GM19452 (cell line): ENCODE data around the gene CACNB4.
"Not testable (repeated sequence)": the region's sequence is repeated elsewhere in the genome, so short reads cannot be mapped to it uniquely, and the experiment has no call there.

ENCODE experiments used
- ATAC-seq: cut with Tn5 transposase; IDR thresholded peaks from one replicate; pipeline ENCODE4 v1.9.1; 2021; ENCODE audit not compliant: unreplicated experiment

Gene CACNB4

DNA sequence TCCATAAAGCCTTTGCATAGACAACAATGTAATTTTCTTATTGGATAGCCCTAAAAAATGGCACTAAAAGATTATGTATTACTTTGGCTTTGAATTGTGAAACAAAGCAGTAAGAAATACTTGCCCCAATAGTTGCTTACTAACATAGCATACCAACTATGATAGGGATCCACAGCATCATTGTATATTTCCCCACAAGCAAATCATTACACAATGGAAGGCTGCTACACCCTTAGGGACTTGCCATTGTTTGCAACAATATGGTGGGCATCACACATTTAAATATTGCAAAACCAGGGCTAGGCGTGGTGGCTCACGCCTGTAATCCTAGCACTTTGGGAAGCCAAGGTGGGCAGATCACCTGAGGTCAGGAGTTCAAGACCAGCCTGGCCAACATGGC lies 74.4 kb downstream of the CACNB4 start:
- ATAC-seq: no peak

- ATAC-seq: no peak
These were observed 76.8 kb downstream of the CACNB4 start for GRCh38 chr2:152022090-152022489.

DNA sequence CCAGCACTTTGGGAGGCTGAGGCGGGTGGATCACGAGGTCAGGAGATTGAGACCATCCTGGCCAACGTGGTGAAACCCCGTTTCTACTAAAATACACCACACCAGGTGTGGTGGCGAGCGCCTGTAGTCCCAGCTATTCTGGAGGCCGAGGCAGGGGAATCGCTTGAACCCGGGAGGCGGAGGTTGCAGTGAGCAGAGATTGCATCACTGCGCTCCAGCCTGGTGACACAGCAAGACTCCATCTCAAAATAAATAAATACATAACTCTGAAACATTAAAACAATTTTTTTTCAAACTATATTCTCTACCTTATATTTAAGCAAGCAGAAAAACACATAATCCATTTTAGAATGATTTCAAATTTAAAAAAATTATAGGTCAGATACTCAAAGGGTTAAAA lies 77.8 kb downstream of the CACNB4 start:
- not testable (repeated sequence) for ATAC-seq

GRCh38 chr2:152019732-152020131 lies 79.1 kb downstream of the CACNB4 start:
- ATAC-seq: no peak

DNA sequence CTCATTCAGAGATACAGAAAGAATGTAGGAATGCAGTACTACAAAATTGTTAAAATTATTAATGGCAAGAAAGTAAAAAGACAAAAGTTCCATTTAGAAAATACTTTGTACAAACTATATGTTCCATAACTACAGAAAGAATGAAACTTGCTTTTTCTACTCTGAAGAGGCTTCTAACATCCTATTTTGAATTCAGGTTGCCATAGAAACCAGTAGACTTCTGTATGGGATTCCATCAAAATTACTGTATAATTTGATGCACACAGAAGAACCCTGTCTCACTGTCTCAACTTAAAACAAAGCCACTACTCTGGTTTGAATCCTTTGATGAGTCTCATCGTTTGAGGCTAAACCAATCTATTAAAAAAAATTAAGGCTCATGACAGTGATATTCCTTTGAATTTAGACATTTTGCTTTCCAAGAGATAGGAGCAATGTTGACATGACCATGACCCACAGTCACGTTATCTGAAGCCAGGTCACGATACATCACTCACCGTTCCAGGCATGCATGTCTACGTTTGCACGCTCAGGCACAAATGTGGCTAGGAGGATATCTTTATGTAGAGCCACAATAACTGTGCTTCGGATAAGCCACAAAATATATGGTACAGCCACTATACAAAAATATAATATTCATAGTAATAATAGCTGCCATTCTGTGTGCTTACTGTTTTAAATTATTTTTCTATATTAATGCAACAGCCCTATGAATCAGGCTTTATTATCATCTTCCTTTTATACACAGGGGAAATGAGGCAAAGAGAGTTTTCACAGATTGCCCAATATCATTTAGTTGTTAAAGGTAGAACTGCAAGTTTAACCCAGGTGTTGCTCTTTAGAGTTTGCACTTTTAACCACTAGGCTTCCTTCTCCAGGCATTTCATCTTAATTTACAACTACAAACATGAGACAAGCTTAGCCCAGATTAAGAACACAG lies 82.4 kb downstream of the CACNB4 start:
- no peak for ATAC-seq

GRCh38 chr2:152015552-152015951 lies 83.3 kb downstream of the CACNB4 start:
- ATAC-seq: no peak

DNA sequence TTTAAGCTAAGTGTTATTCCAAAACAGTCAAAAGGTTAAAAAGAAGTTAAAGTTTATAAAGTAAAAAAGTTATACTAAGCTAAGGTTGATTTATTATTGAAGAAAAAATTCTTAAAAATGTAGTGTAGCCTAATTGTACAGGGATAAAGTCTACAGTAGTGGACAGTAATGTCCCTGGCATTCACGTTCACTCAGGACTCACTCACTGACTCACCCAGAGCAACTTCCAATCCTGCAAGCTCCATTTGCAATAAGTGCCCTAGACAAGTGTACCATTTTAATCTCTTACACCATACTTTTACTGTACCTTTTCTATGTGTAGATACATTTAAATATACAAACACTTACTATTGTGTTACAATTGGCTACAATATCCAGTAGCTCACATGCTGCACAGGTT lies 86.1 kb downstream of the CACNB4 start:
- ATAC-seq: no peak

DNA sequence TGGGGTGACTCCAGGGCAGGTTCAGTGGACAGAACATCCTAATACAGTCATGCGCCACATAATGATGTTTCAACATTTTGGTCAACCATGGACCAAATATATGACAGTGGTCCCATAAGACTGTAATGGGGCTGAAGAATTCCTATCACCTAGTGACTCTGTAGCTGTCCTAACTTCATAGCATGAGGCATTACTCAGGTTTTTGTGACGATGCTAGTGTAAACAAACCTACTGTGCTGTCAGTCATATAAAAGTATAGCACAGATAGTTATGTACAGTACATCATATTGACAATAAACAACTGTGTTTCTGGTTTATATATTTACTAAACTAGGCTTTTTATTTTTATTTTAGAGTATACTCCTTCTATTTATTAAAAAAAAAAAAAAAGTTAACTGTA lies 87.1 kb downstream of the CACNB4 start:
- ATAC-seq: no peak

GRCh38 chr2:152005607-152006006 lies 93.2 kb downstream of the CACNB4 start:
- ATAC-seq: no peak

- not testable (repeated sequence) for ATAC-seq
These were observed 95.6 kb downstream of the CACNB4 start for GRCh38 chr2:152003283-152003682.

DNA sequence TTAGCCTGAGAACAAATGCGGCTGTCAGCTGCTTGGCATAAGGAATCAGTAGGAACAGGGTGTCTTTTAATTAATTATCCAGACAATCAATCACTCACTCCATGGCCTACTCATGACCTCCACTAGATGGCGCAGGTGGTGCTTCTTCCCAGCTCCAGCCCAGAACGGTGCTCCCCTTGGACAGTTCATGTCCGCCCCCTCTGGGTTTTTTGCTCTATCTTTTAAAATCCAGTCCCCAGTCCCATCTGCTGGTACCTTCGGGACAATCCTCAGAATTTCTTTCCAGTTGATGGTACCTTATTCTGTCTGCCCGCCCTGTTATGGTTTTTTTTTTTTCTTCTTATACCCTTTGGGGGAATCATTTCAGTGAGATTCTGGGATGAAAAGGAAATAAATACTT lies 99.8 kb downstream of the CACNB4 start:
- peak; percentile 74 for ATAC-seq

DNA sequence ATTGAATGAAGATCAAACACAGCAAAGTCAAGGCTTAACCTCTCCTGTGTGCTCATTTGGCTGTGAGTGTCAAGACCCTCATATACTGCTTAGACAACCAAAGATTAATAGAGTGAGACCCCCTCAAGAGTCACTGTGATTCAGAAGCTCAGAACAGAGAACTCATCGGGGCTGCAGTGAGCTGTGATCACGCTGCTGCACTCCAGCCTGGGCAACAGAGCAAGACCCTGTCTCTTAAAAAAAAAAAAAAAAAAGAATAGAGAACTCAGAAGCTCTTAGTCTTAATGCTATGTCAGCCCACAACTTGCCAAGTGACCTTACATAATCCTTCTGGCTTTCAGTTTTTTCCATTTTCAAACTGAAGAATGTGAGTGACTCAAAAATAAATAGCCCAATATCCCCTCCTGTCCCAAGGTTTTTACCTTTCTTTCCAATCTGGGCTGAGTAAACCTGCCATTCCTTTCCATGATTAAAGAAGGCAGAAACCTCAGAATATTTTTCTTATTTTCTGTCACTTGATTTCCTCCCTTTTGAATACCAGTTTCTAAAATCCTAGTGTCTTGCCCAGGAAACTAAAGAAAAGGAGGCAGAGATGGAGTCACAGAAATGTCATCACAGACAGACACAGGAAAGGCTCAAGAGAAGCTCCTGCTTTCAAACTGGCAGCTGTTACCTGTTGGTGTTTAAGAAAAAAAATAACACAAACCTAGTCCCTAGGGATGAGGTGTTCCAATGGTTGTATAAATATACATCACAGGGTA lies 102.4 kb downstream of the CACNB4 start:
- no peak for ATAC-seq

DNA sequence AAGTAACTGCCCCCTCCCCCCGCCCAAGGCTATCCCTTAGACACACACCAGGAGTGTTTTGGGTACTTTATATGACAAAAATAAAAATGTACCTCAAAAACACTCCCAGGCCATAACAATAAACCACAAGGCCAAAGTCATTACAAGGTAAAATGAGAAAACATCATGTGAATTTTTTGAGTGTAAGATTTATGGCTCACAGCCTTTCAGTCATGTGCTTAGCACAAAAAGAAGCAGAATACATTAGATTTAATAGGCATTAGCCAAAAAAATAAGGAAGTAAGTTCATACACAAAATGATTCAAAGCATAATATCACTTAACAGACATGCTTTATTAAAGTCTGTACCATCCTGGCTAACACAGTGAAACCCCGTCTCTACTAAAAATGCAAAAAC lies 103.7 kb downstream of the CACNB4 start:
- no peak for ATAC-seq

GRCh38 chr2:151994178-151994577 lies 104.7 kb downstream of the CACNB4 start:
- not testable (repeated sequence) for ATAC-seq

GRCh38 chr2:151991010-151991409 lies 107.8 kb downstream of the CACNB4 start:
- no peak for ATAC-seq

DNA sequence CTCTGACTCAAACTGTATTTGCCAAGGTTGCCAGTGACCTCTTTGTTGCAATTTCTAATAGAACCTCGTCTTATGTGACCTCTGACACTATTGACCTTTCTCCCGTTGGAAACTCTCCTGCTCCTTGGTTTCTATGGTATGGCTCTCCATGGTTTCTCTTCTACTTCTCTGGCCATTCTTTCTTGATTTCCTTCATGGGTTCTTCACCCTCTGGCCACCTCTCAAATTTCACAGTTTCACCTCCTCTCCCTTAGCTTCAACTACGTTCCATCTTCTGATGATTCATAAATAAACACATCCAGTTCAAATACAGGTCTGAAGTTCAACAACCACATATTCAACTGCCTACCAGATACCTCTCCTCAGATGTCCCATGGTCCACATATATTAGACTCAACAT lies 109.5 kb downstream of the CACNB4 start:
- ATAC-seq: no peak

- ATAC-seq: no peak
These were observed 111.4 kb downstream of the CACNB4 start for GRCh38 chr2:151987484-151987883.

GRCh38 chr2:151984424-151985083 lies 114.3 kb downstream of the CACNB4 start:
- ATAC-seq: no peak

- no peak for ATAC-seq
These were observed 115.6 kb downstream of the CACNB4 start for GRCh38 chr2:151983221-151983620.

- ATAC-seq: no peak
These were observed 117.0 kb downstream of the CACNB4 start for GRCh38 chr2:151981886-151982285.

DNA sequence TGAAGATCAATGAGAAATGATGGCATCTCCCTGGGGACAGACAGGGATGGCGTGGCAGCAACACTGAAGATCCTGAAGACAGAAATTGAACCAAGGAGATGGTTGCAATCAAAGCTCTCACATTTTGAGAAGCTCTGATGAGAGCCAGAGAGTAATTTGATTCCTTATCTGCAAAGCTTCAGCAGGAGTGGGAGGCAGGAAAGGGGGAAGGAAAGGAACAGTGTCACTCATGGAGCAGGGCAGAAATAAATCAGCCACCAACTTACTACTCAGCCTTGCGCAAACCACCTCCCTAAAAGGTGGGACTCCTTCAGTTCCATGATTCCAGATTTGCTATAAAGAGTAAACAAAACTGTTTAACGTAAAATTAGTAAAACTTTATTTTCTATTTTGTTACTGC lies 119.2 kb downstream of the CACNB4 start:
- no peak for ATAC-seq

GRCh38 chr2:151978709-151979108 lies 120.1 kb downstream of the CACNB4 start:
- ATAC-seq: no peak
